NCI-H2227 treated with DMSO at 0.1 percent for 48 hours (cell line): ENCODE measurements around the gene SAMD10.
A peak's percentile ranks its signal among the peaks of the same experiment; 100 is the strongest.
"Not testable (repeated sequence)": the region's sequence is repeated elsewhere in the genome, so short reads cannot be mapped to it uniquely, and the experiment has no call there.

Source experiments
- DNase-seq: peaks from one replicate; lab custom pipeline; 2025; lab: John Stamatoyannopoulos, UW

SAMD10 gene

GRCh38 chr20:63968928-63969760 lies 10.3 kb downstream of the SAMD10 start:
- DNase-seq = no peak

GRCh38 chr20:63968136-63968927 lies 11.1 kb downstream of the SAMD10 start:
- DNase-seq = no peak

GRCh38 chr20:63967330-63968135 lies 11.9 kb downstream of the SAMD10 start:
- no peak for DNase-seq

- no peak for DNase-seq
Measured at GRCh38 chr20:63966944-63967322, 12.5 kb downstream of the SAMD10 start.

- DNase-seq = no peak
Measured at GRCh38 chr20:63966172-63966943, 13.1 kb downstream of the SAMD10 start.

GRCh38 chr20:63964412-63964811 lies 15.0 kb downstream of the SAMD10 start:
- no peak for DNase-seq

GRCh38 chr20:63963784-63964301 lies 15.6 kb downstream of the SAMD10 start:
- DNase-seq = no peak

- no peak for DNase-seq
Measured at GRCh38 chr20:63963348-63963741, 16.1 kb downstream of the SAMD10 start.

GRCh38 chr20:63962426-63963347 lies 16.8 kb downstream of the SAMD10 start:
- no peak for DNase-seq

GRCh38 chr20:63961664-63962425 lies 17.6 kb downstream of the SAMD10 start:
- no peak for DNase-seq

GRCh38 chr20:63960654-63961621 lies 18.5 kb downstream of the SAMD10 start:
- not testable (repeated sequence) for DNase-seq

GRCh38 chr20:63959699-63960075 lies 19.8 kb downstream of the SAMD10 start:
- no peak for DNase-seq

GRCh38 chr20:63958964-63959698 lies 20.3 kb downstream of the SAMD10 start:
- no peak for DNase-seq

- DNase-seq = no peak
Measured at GRCh38 chr20:63958471-63958870, 21.0 kb downstream of the SAMD10 start.

GRCh38 chr20:63957690-63958441 lies 21.6 kb downstream of the SAMD10 start:
- DNase-seq = no peak

GRCh38 chr20:63957004-63957689 lies 22.3 kb downstream of the SAMD10 start:
- peak; percentile 70 for DNase-seq
